DOHH2 (cell line): ENCODE results near the gene GRIN2A.
A peak's percentile ranks its signal among the peaks of the same experiment; 100 is the strongest.

ENCODE experiments used
- H3F3A ChIP-seq: fragments of 200-600 bp; sonication (generic), shearing (Covaris generic); 2 replicates; pipeline ENCODE4 v1.6.0; 2016; ENCODE audit warnings: antibody characterized with exemption, mild to moderate bottlenecking; ENCODE audit not compliant: control insufficient read depth, insufficient read depth
- H3K27ac ChIP-seq: fragments of 200-600 bp; sonication (generic); 2 replicates; pipeline ENCODE4 v1.5.1; 2014; ENCODE audit warnings: low read depth, mild to moderate bottlenecking, low read length, moderate library complexity
- H3K27me3 ChIP-seq: fragments of 200-600 bp; sonication (generic); 2 replicates; pipeline ENCODE4 v1.6.1; 2014; ENCODE audit warnings: mild to moderate bottlenecking, low read length, mixed read lengths; ENCODE audit not compliant: control insufficient read depth
- H3K36me3 ChIP-seq: fragments of 200-600 bp; sonication (generic); 2 replicates; pipeline ENCODE4 v1.6.1; 2014; ENCODE audit warnings: mild to moderate bottlenecking, low read length, moderate library complexity, mixed read lengths; ENCODE audit not compliant: control insufficient read depth
- H3K4me1 ChIP-seq: fragments of 200-600 bp; sonication (generic); 2 replicates; pipeline ENCODE4 v1.6.1; 2014; ENCODE audit warnings: mild to moderate bottlenecking, low read length, mixed read lengths; ENCODE audit not compliant: control insufficient read depth
- H3K4me2 ChIP-seq: fragments of 200-600 bp; sonication (generic); 2 replicates; pipeline ENCODE4 v1.6.0; 2014; ENCODE audit warnings: mild to moderate bottlenecking, low read length, moderate library complexity
- H3K4me3 ChIP-seq: fragments of 200-600 bp; sonication (generic); 2 replicates; pipeline ENCODE4 v1.5.1; 2014; ENCODE audit warnings: mild to moderate bottlenecking, low read length, mixed read lengths
- H3K79me2 ChIP-seq: fragments of 200-600 bp; sonication (generic); 2 replicates; pipeline ENCODE4 v1.6.1; 2014; ENCODE audit warnings: mild to moderate bottlenecking, low read length, mixed read lengths; ENCODE audit not compliant: control insufficient read depth
- H3K9me2 ChIP-seq: fragments of 200-600 bp; sonication (generic); replicated peaks from 2 replicates; pipeline ENCODE4 v1.6.1; 2014; ENCODE audit warnings: mild to moderate bottlenecking, low read length, mixed read lengths; ENCODE audit not compliant: control insufficient read depth
- H3K9me3 ChIP-seq: fragments of 200-600 bp; sonication (generic); 2 replicates; pipeline ENCODE4 v1.6.1; 2014; ENCODE audit warnings: antibody characterized with exemption, low read length, mixed read lengths; ENCODE audit not compliant: control insufficient read depth, insufficient read depth
- H4K20me1 ChIP-seq: fragments of 200-600 bp; sonication (generic); 2 replicates; pipeline ENCODE4 v1.6.0; 2014; ENCODE audit warnings: low read depth, mild to moderate bottlenecking, antibody characterized with exemption, low read length, moderate library complexity; ENCODE audit not compliant: control insufficient read depth, insufficient read depth
- CTCF ChIP-seq: fragments of 200-600 bp; sonication (generic); IDR thresholded peaks from one replicate; pipeline ENCODE4 v1.5.1; 2014; ENCODE audit warnings: antibody characterized with exemption, mild to moderate bottlenecking, low read depth, low read length; ENCODE audit not compliant: poor library complexity, severe bottlenecking
- EZH2phosphoT487 ChIP-seq: fragments of 200-600 bp; sonication (generic); IDR thresholded peaks from 2 replicates; pipeline ENCODE4 v1.6.1; 2017; ENCODE audit warnings: borderline replicate concordance, mild to moderate bottlenecking, antibody characterized with exemption, low read length, moderate library complexity, mixed read lengths

GRIN2A gene

GRCh38 chr16:10189861-10190390 is 7.7 kb upstream of the GRIN2A start:
- Histone ChIP-seq H3K4me2 (no peak overlapping the region), H3K4me3 (no peak overlapping the region), H3K36me3 (no peaks in the 10 kb centered on the region), H3K27ac (no peak overlapping the region), H3K9me2 (no peaks in the 10 kb centered on the region), H3K79me2 (no peaks in the 10 kb centered on the region), H3K27me3 (no peaks in the 10 kb centered on the region; the same call in 1 of the 2 replicates), H3F3A (no peaks in the 10 kb centered on the region), H3K4me1 (no peaks in the 10 kb centered on the region), H3K9me3 (no peaks in the 10 kb centered on the region), H4K20me1 (no peaks in the 10 kb centered on the region)
- no peak for TF ChIP-seq CTCF
- TF ChIP-seq EZH2phosphoT487, result no peak

- Histone ChIP-seq H3F3A (no peaks in the 10 kb centered on the region), H3K4me1 (no peaks in the 10 kb centered on the region), H3K4me3 (no peak overlapping the region), H3K27me3 (peaks cover 10% of the 10 kb centered on the region), H4K20me1 (no peaks in the 10 kb centered on the region), H3K27ac (no peak overlapping the region), H3K9me3 (no peaks in the 10 kb centered on the region), H3K79me2 (no peaks in the 10 kb centered on the region), H3K9me2 (no peaks in the 10 kb centered on the region), H3K4me2 (no peak overlapping the region), H3K36me3 (no peaks in the 10 kb centered on the region)
- TF ChIP-seq EZH2phosphoT487, result no peak
- no peak for TF ChIP-seq CTCF
Observed at GRCh38 chr16:10188236-10188635, 6.0 kb upstream of the GRIN2A start.

- no peaks in the 10 kb centered on the region for H3F3A ChIP-seq
- H3K36me3 ChIP-seq, result no peaks in the 10 kb centered on the region
- no peaks in the 10 kb centered on the region for H3K79me2 ChIP-seq
- H3K4me2 ChIP-seq, result peak overlapping the region; percentile 11; the same call in 1 of the 2 replicates
- H3K9me2 ChIP-seq, result no peaks in the 10 kb centered on the region
- TF ChIP-seq CTCF, result peak; percentile 83
- TF ChIP-seq EZH2phosphoT487, result 0 out of 2 replicates have a peak, but pooled peaks have one; percentile 66
- H4K20me1 ChIP-seq, result no peaks in the 10 kb centered on the region
- H3K9me3 ChIP-seq, result no peaks in the 10 kb centered on the region
- H3K27ac ChIP-seq, result no peak overlapping the region
- no peaks in the 10 kb centered on the region for H3K4me1 ChIP-seq
- H3K4me3 ChIP-seq, result no peak overlapping the region
- peaks cover 26% of the 10 kb centered on the region for H3K27me3 ChIP-seq
Observed at GRCh38 chr16:10181196-10182162, 749 bp downstream of the GRIN2A start.
